Endothelial cell of umbilical vein (primary cell): ENCODE data around the gene ABCC2. TPM values are rescaled to one million over a fixed set of nuclear protein-coding genes. Genes with fewer than 3 reads are reported as not detected.

Source experiments
- BruUV-seq: library from RNA; stranded (reverse); fragments of 400-500 nt; replicated peaks from 2 replicates; lab custom pipeline; 2021; lab: Mats Ljungman, UMichigan
- CTCF ChIA-PET: fragments of 300-600, 350-600 bp; sonication (Branson Sonifier 250); formaldehyde crosslinking; loops from one replicate; lab custom pipeline; 2021; ENCODE audit warnings: antibody characterized with exemption, inconsistent platforms; lab: Charles Lee
- POLR2A ChIA-PET: fragments of 300-600, 350-600 bp; sonication (Branson Sonifier 250); formaldehyde crosslinking; loops from one replicate; lab custom pipeline; 2021; ENCODE audit warnings: antibody characterized with exemption, inconsistent platforms; lab: Charles Lee
- DNase-seq: peaks from one replicate; pipeline ENCODE4 v3.0.0-alpha.2; 2011; ENCODE audit warnings: low read depth, low spot score
- FAIRE-seq: peaks from 2 replicates; lab custom pipeline; 2011; peaks lifted over from hg19 to GRCh38; lab: Jason Lieb, UNC
- H2AFZ ChIP-seq: 2 replicates; pipeline ENCODE4 v1.6.0; 2012; ENCODE audit warnings: low read depth, low read length, control low read depth, inconsistent platforms
- H3K27ac ChIP-seq: 2 replicates; pipeline ENCODE4 v1.5.1; 2011; ENCODE audit warnings: low read depth, mild to moderate bottlenecking, control low read depth, low read length, moderate library complexity; ENCODE audit not compliant: insufficient read depth
- H3K27me3 ChIP-seq, 2 experiments: 2 replicates each; pipeline versions ENCODE4 v1.6.0 to v1.6.1; 2011; ENCODE audit warnings: low read length in 2 of 2, mixed read lengths in 1 of 2; ENCODE audit not compliant: control insufficient read depth in 2 of 2, insufficient read depth in 2 of 2
- H3K36me3 ChIP-seq, 2 experiments: 2 replicates in 1 of 2; 3 replicates in 1 of 2; pipeline ENCODE4 v1.5.1; 2011; ENCODE audit warnings: low read length in 2 of 2, mild to moderate bottlenecking in 1 of 2, moderate library complexity in 1 of 2; ENCODE audit not compliant: control insufficient read depth in 2 of 2, insufficient read depth in 2 of 2; ENCODE audit errors: extremely low read depth in 1 of 2
- H3K4me1 ChIP-seq: 3 replicates; pipeline ENCODE4 v1.5.1; 2011; ENCODE audit warnings: mild to moderate bottlenecking, low read length; ENCODE audit not compliant: control insufficient read depth, insufficient read depth; ENCODE audit errors: extremely low read depth
- H3K4me2 ChIP-seq: 2 replicates; pipeline ENCODE4 v1.6.1; 2011; ENCODE audit warnings: low read length, control low read depth, mixed read lengths; ENCODE audit not compliant: insufficient read depth
- H3K4me3 ChIP-seq, 3 experiments: fragments of 200-600 bp in 1 of 3; sonication (generic), shearing (Covaris generic) in 1 of 3; replicated peaks in 1 of 3; 2 replicates each; pipeline ENCODE4 v1.5.1; 2011 to 2016; ENCODE audit warnings: control low read depth in 3 of 3, low read length in 3 of 3, mild to moderate bottlenecking in 2 of 3, inconsistent platforms in 1 of 3, low read depth in 1 of 3, moderate library complexity in 1 of 3; ENCODE audit not compliant: insufficient read depth in 1 of 3
- H3K79me2 ChIP-seq: 2 replicates; pipeline ENCODE4 v1.6.0; 2012; ENCODE audit warnings: low read length, inconsistent platforms; ENCODE audit not compliant: control insufficient read depth, insufficient read depth
- H3K9ac ChIP-seq: replicated peaks from 2 replicates; pipeline ENCODE3; 2011; ENCODE audit warnings: low read length, control low read depth; ENCODE audit not compliant: insufficient read depth; ENCODE audit errors: extremely low read depth
- H3K9me1 ChIP-seq: replicated peaks from 3 replicates; pipeline ENCODE4 v1.6.0; 2011; ENCODE audit warnings: mild to moderate bottlenecking, low read length; ENCODE audit not compliant: control insufficient read depth, insufficient read depth; ENCODE audit errors: extremely low read depth
- H3K9me3 ChIP-seq: replicated peaks from 2 replicates; pipeline ENCODE4 v1.5.1; 2012; ENCODE audit warnings: low read length, inconsistent platforms; ENCODE audit not compliant: control insufficient read depth, insufficient read depth
- H4K20me1 ChIP-seq: replicated peaks from 2 replicates; pipeline ENCODE3; 2011; ENCODE audit warnings: mild to moderate bottlenecking, low read length; ENCODE audit not compliant: control insufficient read depth, insufficient read depth; ENCODE audit errors: extremely low read depth
- EZH2 ChIP-seq: IDR thresholded peaks from 2 replicates; pipeline ENCODE4 v1.6.1; 2012; ENCODE audit warnings: borderline replicate concordance, low read depth, mild to moderate bottlenecking, moderate library complexity, low read length, inconsistent platforms; ENCODE audit not compliant: severe bottlenecking
- FOS ChIP-seq: IDR thresholded peaks from 2 replicates; pipeline ENCODE4 v1.6.1; 2011; ENCODE audit warnings: mild to moderate bottlenecking, low read length, moderate library complexity, borderline replicate concordance; ENCODE audit not compliant: insufficient read depth
- GATA2 ChIP-seq: IDR thresholded peaks from 2 replicates; pipeline ENCODE4 v1.7.0; 2011; ENCODE audit warnings: low read depth, mild to moderate bottlenecking, moderate library complexity, mixed read lengths, low read length; ENCODE audit not compliant: insufficient read length, insufficient read depth
- JUN ChIP-seq: IDR thresholded peaks from 2 replicates; pipeline ENCODE4 v1.6.1; 2011; ENCODE audit warnings: borderline replicate concordance, low read depth; ENCODE audit not compliant: insufficient read length, insufficient read depth
- MYC ChIP-seq: IDR thresholded peaks from one replicate; pipeline ENCODE4 v1.6.1; 2011; ENCODE audit warnings: mild to moderate bottlenecking, low read depth, low read length
- POLR2A ChIP-seq: IDR thresholded peaks from 2 replicates; pipeline ENCODE4 v1.6.1; 2012; ENCODE audit warnings: low read depth, mild to moderate bottlenecking, control low read depth, low read length
- POLR2AphosphoS5 ChIP-seq: IDR thresholded peaks from 2 replicates; pipeline ENCODE4 v1.6.1; 2012; ENCODE audit warnings: low read depth, mild to moderate bottlenecking, control low read depth, low read length, moderate library complexity; ENCODE audit not compliant: insufficient read depth
- dilution Hi-C: fragments of 300-500 bp; cut with MboI; formaldehyde crosslinking; loops from one replicate; pipeline ENCODE4 v1.15.0; 2019; ENCODE audit warnings: low sequenced_read_pairs; ENCODE audit not compliant: extremely low pct_ligation_motif_present
- intact Hi-C: fragments of 100-400 bp; cut with micrococcal nuclease; formaldehyde crosslinking; loops from one replicate; pipeline ENCODE4 v1.10.0; 2022
- polyA plus RNA-seq, 4 experiments: library from polyadenylated mRNA; depleted of rRNA in 3 of 4; stranded (reverse) in 3 of 4; unstranded in 1 of 4; fragments of >200 nt; gene quantifications; 2 replicates each; pipeline versions ENCODE4 v1.2.1 to v1.2.3, GENCODE V29; 2011 to 2012; ENCODE audit warnings: missing spikeins in 1 of 4
- total RNA-seq: library from RNA; stranded (reverse); gene quantifications from 2 replicates; pipeline ENCODE4 v1.2.3, GENCODE V29; 2021
- TF ChIP-seq, protein P1 (sequence below): IDR thresholded peaks from 2 replicates; pipeline ENCODE4 v1.6.1; 2011; ENCODE audit not compliant: insufficient read depth, insufficient read length
- TF ChIP-seq, protein P2 (sequence below), 2 donors: IDR thresholded peaks; 1 replicate in 1 of 2; 2 replicates in 1 of 2; pipeline ENCODE4 v1.5.1; 2011; ENCODE audit warnings: low read length in 2 of 2, mild to moderate bottlenecking in 2 of 2, moderate library complexity in 2 of 2, control low read depth in 1 of 2, inconsistent platforms in 1 of 2, low read depth in 1 of 2; ENCODE audit not compliant: insufficient read depth in 1 of 2; ENCODE audit errors: extremely low read depth in 1 of 2

Gene ABCC2
- total and polyA plus RNA-seq, 2 donors (not counting 3 experiments of a cell fraction or from before 2014, with no cell fraction given) = 1.5 to 3.3 TPM

DNA sequence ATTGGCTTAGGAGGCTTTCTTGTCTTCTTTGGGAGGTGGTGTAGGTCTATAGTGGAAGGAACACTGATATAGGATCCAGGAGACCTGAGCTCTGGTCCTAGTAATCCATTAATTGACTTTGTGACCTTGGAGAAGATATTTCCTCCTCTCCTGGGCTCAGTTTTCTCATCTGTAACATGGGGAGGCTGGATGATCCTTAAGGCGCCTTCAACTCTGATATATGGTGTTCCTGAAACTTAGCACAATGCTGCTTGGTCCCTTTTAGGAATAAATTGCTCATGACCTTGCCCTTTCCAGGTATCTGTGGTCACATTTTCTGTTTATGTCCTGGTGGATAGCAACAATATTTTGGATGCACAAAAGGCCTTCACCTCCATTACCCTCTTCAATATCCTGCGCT, 25.3 kb downstream of the ABCC2 start:
- Histone ChIP-seq H4K20me1 (no peaks in the 10 kb centered on the region), H3K27ac (no peak overlapping the region), H3K27me3 (no peaks in the 10 kb centered on the region), H3K4me3 (no peak overlapping the region), H3K9me1 (no peaks in the 10 kb centered on the region), H3K4me1 (no peaks in the 10 kb centered on the region), H3K79me2 (no peaks in the 10 kb centered on the region), H3K4me2 (no peak overlapping the region), H3K9me3 (no peaks in the 10 kb centered on the region), H3K9ac (no peak overlapping the region), H2AFZ (no peak overlapping the region), H3K36me3 (no peaks in the 10 kb centered on the region)
- CTCF ChIA-PET = interaction anchor here (1.2 kb wide), 1 partner anchor 8 kb away, joined by 3 read pairs; no protein-coding TSS in a partner anchor
- no peak for FAIRE-seq
- dilution Hi-C loops = loop anchor here (10.0 kb wide), 1 partner anchor 53 kb away; no protein-coding TSS in a partner anchor
- DNase-seq = no peak
- intact Hi-C loops = no loop called here
- POLR2A ChIA-PET = no interaction called here
- TF ChIP-seq POLR2A (no peak), MYC (no peak), POLR2AphosphoS5 (no peak), JUN (no peak), EZH2 (no peak), GATA2 (no peak), FOS (no peak)
- TF ChIP-seq, protein P1, sequence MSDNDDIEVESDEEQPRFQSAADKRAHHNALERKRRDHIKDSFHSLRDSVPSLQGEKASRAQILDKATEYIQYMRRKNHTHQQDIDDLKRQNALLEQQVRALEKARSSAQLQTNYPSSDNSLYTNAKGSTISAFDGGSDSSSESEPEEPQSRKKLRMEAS = no peak
- TF ChIP-seq, protein P2, sequence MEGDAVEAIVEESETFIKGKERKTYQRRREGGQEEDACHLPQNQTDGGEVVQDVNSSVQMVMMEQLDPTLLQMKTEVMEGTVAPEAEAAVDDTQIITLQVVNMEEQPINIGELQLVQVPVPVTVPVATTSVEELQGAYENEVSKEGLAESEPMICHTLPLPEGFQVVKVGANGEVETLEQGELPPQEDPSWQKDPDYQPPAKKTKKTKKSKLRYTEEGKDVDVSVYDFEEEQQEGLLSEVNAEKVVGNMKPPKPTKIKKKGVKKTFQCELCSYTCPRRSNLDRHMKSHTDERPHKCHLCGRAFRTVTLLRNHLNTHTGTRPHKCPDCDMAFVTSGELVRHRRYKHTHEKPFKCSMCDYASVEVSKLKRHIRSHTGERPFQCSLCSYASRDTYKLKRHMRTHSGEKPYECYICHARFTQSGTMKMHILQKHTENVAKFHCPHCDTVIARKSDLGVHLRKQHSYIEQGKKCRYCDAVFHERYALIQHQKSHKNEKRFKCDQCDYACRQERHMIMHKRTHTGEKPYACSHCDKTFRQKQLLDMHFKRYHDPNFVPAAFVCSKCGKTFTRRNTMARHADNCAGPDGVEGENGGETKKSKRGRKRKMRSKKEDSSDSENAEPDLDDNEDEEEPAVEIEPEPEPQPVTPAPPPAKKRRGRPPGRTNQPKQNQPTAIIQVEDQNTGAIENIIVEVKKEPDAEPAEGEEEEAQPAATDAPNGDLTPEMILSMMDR (IDR thresholded peaks at IDR 0.05; ENCODE audit: extremely low read depth in 1 of 2, insufficient read depth in 1 of 2, low read depth in 1 of 2, low read length in 2 of 2) = no peak
- BruUV-seq = no TSS peak
